Daoy (cell line): ENCODE results near the gene FGF19. TPM values are rescaled to one million over a fixed set of nuclear protein-coding genes. Genes with fewer than 3 reads are reported as not detected.

Experiments used
- DNase-seq: peaks from one replicate; pipeline ENCODE4 v3.0.0-alpha.2; 2015; ENCODE audit warnings: low read depth
- total RNA-seq: library from RNA; depleted of rRNA; stranded (reverse); fragments of >200 nt; shearing (Covaris generic); gene quantifications from 2 replicates; pipeline ENCODE4 v1.2.3, GENCODE V29; 2014; rRNA removed

FGF19 gene
- total RNA-seq, 1 experiment from 2014 or later = not detected

DNA sequence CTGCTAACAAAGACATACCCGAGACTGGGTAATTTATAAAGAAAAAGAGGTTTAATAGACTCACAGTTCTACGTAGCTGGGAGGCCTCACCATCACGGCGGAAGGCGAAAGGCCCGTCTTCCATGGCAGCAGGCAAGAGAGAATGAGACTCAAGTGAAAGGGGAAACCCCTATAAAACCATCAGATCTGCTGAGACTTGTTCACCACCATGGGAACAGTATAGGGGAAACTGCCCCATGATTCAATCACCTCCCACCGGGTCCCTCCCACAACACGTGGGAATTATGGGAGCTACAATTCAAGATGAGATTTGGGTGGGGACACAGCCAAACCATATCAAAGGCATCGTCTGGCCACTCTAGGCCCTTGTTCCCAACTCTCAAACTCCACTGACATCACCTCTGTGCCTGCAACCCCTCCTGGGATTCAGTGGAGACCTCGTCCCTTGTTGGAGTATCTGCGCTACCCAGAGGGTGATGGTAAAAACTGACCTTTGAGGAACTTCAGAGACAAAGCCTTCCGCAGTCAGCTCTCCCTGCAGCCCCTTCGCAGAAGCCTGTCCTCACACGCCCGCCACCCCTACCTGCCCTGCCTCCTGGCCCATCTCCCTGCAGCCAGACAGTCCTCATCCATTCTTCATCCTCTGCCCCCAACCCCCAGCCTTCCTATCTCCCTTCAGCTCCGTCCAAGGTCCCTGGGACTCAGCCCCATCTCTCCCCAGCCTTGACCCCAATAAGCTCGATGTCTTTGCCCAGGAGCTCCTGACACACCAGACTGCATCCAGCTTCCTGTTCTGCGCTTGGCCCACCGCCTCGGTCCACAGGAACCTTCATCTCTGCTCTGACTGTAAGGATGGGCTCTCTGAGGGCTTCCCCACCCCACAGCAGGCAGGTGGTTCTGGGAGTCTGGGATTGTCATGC is 47.0 kb downstream of the FGF19 start:
- DNase-seq = no peak

- no peak for DNase-seq
Observed at GRCh38 chr11:69655479-69656428, 48.1 kb downstream of the FGF19 start.

GRCh38 chr11:69654660-69655478 is 49.0 kb downstream of the FGF19 start:
- peak; percentile 49 for DNase-seq

DNA sequence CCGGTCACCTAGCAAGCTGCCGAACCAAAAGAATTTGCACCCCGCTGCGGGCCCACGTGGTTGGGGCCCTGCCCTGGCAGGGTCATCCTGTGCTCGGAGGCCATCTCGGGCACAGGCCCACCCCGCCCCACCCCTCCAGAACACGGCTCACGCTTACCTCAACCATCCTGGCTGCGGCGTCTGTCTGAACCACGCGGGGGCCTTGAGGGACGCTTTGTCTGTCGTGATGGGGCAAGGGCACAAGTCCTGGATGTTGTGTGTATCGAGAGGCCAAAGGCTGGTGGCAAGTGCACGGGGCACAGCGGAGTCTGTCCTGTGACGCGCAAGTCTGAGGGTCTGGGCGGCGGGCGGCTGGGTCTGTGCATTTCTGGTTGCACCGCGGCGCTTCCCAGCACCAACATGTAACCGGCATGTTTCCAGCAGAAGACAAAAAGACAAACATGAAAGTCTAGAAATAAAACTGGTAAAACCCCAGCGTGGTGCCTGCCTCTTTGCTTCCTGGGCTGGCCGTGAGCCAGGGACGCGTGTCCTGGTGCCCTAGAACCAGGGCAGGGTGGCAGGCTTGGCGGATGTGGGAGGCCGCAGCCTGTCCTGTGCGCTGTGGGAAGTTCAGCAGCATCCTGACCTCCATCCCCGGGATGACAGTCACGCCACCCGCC is 49.7 kb downstream of the FGF19 start:
- no peak for DNase-seq

DNA sequence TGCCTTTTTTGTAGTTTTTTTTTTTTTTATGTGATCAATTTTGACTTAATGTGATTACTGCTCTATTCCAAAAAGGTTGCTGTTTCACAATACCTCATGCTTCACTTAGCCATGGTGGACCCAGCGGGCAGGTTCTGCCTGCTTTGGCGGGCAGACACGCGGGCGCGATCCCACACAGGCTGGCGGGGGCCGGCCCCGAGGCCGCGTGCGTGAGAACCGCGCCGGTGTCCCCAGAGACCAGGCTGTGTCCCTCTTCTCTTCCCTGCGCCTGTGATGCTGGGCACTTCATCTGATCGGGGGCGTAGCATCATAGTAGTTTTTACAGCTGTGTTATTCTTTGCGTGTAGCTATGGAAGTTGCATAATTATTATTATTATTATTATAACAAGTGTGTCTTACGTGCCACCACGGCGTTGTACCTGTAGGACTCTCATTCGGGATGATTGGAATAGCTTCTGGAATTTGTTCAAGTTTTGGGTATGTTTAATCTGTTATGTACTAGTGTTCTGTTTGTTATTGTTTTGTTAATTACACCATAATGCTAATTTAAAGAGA is 50.3 kb downstream of the FGF19 start:
- DNase-seq = no peak

DNA sequence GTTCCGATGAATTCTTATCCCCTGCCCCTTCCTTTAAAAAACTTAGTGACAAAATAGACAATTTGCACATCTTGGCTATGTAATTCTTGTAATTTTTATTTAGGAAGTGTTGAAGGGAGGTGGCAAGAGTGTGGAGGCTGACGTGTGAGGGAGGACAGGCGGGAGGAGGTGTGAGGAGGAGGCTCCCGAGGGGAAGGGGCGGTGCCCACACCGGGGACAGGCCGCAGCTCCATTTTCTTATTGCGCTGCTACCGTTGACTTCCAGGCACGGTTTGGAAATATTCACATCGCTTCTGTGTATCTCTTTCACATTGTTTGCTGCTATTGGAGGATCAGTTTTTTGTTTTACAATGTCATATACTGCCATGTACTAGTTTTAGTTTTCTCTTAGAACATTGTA is 50.8 kb downstream of the FGF19 start:
- no peak for DNase-seq

- DNase-seq = no peak
Observed at GRCh38 chr11:69651834-69652620, 51.8 kb downstream of the FGF19 start.

DNA sequence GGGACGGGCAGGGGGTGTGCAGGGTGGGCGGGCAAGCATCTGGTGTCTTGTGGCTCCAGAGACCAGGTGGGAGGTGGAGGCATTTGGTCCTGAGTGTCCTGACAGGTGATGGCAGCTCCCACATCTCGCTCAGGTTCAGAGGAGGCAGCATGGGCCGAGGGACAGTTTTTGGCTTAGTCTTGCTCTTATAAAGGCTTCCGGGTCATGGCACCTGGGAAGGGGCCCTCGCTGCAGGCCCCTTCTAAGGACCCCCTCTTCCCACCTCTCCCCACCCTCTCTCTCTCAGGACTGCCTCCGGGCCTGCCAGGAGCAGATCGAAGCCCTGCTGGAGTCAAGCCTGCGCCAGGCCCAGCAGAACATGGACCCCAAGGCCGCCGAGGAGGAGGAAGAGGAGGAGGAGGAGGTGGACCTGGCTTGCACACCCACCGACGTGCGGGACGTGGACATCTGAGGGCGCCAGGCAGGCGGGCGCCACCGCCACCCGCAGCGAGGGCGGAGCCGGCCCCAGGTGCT is 52.9 kb downstream of the FGF19 start:
- DNase-seq = no peak

- DNase-seq = no peak
Observed at GRCh38 chr11:69650081-69650831, 53.6 kb downstream of the FGF19 start.

DNA sequence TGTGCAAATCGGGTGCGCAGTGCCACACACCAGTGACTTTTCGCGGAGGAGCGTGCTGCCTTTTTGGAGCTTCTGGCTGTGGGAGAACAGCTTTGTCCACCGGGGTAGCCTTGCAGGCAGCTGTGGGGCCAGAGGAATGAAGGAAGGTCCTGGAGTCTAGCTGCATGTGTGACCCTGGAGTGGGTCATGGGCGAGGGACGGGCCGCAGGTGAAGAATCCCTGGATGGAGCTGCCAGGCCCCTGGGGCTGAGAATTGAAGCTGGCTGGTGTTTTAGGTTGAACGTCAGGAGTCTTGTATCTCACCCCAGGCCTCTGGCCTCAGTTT is 54.3 kb downstream of the FGF19 start:
- no peak for DNase-seq

- no peak for DNase-seq
Observed at GRCh38 chr11:69648679-69649575, 54.9 kb downstream of the FGF19 start.

Other genes starting within 250 kb of the FGF19 start
- gene LINC01488, start 222.4 kb downstream of the FGF19 start, total RNA-seq = not detected in 2 replicates
- gene CCND1, start 62.9 kb downstream of the FGF19 start, total RNA-seq = 180 and 264 TPM in 2 replicates
- gene LTO1, start 28.7 kb downstream of the FGF19 start, total RNA-seq = 11.2 and 17.1 TPM in 2 replicates
- gene FGF4, start 71.3 kb upstream of the FGF19 start, total RNA-seq = not detected in 2 replicates
- gene FGF3, start 115.4 kb upstream of the FGF19 start, total RNA-seq = not detected in 2 replicates